Cardiac fibroblast (primary cell): ENCODE results near the gene SULF2.

Experiments
- DNase-seq, 2 donors: peaks; one replicate each; pipeline versions ENCODE4 v3.0.0 to v3.0.0-alpha.2; 2010; ENCODE audit warnings: low read depth in 2 of 2
- H3K4me3 ChIP-seq, 2 donors: replicated peaks in 1 of 2; 1 replicate in 1 of 2; 2 replicates in 1 of 2; pipeline ENCODE4 v1.5.1; 2011; ENCODE audit warnings: low read depth in 2 of 2, low read length in 2 of 2, mild to moderate bottlenecking in 2 of 2, moderate library complexity in 1 of 2
- CTCF ChIP-seq: IDR thresholded peaks from one replicate; pipeline ENCODE4 v1.5.1; 2011; ENCODE audit warnings: low read depth, mild to moderate bottlenecking, low read length, inconsistent platforms

Gene SULF2

GRCh38 chr20:47704746-47705496 lies 80.4 kb downstream of the SULF2 start:
- no peak overlapping the region for H3K4me3 ChIP-seq
- DNase-seq, result peak; percentile 9 to 66

DNA sequence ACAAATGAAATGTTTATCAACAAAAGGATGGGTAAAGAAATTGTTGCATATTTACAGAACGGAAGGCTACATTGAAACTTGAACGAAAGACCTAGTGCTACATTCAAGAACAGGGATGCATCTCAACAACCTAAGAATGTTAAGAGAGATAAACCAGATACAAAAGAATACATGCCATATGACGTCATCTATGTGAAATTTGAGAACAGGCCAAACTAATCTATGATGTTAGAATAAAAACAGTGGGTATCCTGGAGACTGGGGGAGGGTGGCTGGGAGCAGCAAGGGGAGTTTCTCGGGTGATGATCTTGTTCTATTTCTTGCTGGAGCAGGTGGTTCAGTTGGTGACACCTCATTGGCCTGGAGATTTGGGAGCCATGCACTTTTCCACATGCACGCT lies 81.5 kb downstream of the SULF2 start:
- H3K4me3 ChIP-seq, result no peak overlapping the region
- no peak for TF ChIP-seq CTCF
- peak; percentile 29 to 48 for DNase-seq

More at GRCh38 chr20:47704746-47705496, 80.4 kb downstream of the SULF2 start:
- TF ChIP-seq CTCF, result no peak

DNA sequence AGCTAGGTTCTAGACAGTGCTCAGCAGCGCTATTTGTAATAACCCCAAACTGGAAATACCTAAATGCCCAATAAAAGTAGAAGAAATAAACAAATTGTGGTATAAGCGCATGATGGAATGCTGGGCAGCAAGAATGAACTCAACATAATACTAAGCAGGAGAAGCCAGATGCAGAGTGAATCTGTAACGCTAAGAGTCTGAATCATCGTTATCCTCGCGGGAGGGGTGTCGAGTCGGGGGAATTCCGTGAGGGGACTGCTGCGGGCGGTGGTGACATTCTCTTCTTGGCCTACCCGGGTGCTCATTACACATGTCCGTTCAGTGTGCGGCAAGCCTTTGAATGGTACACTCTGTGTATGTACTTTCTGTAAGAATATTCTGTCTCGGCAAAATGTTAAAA lies 83.7 kb downstream of the SULF2 start:
- TF ChIP-seq CTCF, result no peak
- no peak for DNase-seq
- H3K4me3 ChIP-seq, result no peak overlapping the region

GRCh38 chr20:47700327-47700726 lies 85.0 kb downstream of the SULF2 start:
- H3K4me3 ChIP-seq, result no peak overlapping the region
- TF ChIP-seq CTCF, result no peak
- no peak for DNase-seq

- no peak for TF ChIP-seq CTCF
- DNase-seq, result no peak
- no peak overlapping the region for H3K4me3 ChIP-seq
These were observed 85.5 kb downstream of the SULF2 start for GRCh38 chr20:47699818-47700217.

GRCh38 chr20:47698142-47698541 lies 87.1 kb downstream of the SULF2 start:
- no peak overlapping the region for H3K4me3 ChIP-seq
- DNase-seq, result no peak
- TF ChIP-seq CTCF, result no peak

DNA sequence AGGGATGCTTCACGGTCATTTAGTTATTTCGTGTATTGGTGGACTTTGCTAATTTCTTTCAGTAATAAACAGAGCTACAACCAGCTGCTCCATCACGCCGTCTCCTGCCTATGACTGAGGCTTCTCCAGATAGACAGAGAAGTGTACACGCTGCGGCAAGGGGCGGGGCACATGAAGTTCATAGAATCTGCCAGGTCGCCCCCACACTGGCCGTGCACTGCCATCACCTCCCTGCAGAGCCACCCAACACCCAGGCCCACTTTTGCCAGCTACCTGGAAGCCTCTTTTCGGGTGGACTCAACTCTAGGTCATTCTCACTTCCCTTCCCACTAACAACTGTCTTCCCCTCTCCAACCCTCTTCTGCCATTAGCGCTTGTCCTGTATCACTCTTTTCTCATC lies 88.4 kb downstream of the SULF2 start:
- DNase-seq, result no peak
- no peak for TF ChIP-seq CTCF

More for the DNA sequence above, 88.4 kb downstream of the SULF2 start:
- H3K4me3 ChIP-seq, result no peak overlapping the region
